HFF-Myc (cell line): ENCODE measurements around the gene NUDT12.
A peak's percentile ranks its signal among the peaks of the same experiment; 100 is the strongest.

Experiments
- DNase-seq: peaks from one replicate; pipeline ENCODE4 v3.0.0-alpha.2; 2011; ENCODE audit warnings: low read depth; ENCODE audit errors: extremely low read depth
- H3K4me3 ChIP-seq: replicated peaks from 2 replicates; pipeline ENCODE4 v1.5.1; 2011; ENCODE audit warnings: low read depth, mild to moderate bottlenecking, control low read depth, low read length
- CTCF ChIP-seq: IDR thresholded peaks from 2 replicates; pipeline ENCODE4 v1.5.1; 2012; ENCODE audit warnings: mild to moderate bottlenecking, low read depth, low read length, control low read depth; ENCODE audit errors: missing control alignments

The NUDT12 gene

GRCh38 chr5:103590221-103590620 is 27.6 kb upstream of the NUDT12 start:
- DNase-seq: no peak
- H3K4me3 ChIP-seq: no peak overlapping the region
- no peak for TF ChIP-seq CTCF

GRCh38 chr5:103589776-103590175 is 27.2 kb upstream of the NUDT12 start:
- no peak for TF ChIP-seq CTCF
- no peak overlapping the region for H3K4me3 ChIP-seq
- DNase-seq: no peak

GRCh38 chr5:103589357-103589756 is 26.8 kb upstream of the NUDT12 start:
- TF ChIP-seq CTCF: no peak
- no peak for DNase-seq
- H3K4me3 ChIP-seq: no peak overlapping the region

- TF ChIP-seq CTCF: peak; percentile 19
- H3K4me3 ChIP-seq: no peak overlapping the region
- no peak for DNase-seq
These were observed 24.7 kb upstream of the NUDT12 start for GRCh38 chr5:103587185-103587748.

GRCh38 chr5:103582364-103582763 is 19.8 kb upstream of the NUDT12 start:
- DNase-seq: peak; percentile 21
- H3K4me3 ChIP-seq: no peak overlapping the region
- peak; percentile 43 for TF ChIP-seq CTCF

- no peak overlapping the region for H3K4me3 ChIP-seq
- no peak for TF ChIP-seq CTCF
- DNase-seq: no peak
These were observed 10.8 kb upstream of the NUDT12 start for GRCh38 chr5:103573411-103573810.

GRCh38 chr5:103572454-103572853 is 9.9 kb upstream of the NUDT12 start:
- TF ChIP-seq CTCF: no peak
- no peak overlapping the region for H3K4me3 ChIP-seq
- DNase-seq: no peak
